GM10847 (cell line): Measurements from ENCODE around the gene GMPPB.

ENCODE experiments used
- POLR2A ChIP-seq: IDR thresholded peaks from 2 replicates; pipeline ENCODE4 v1.6.1; 2011; ENCODE audit not compliant: insufficient read length; ENCODE audit errors: extremely low read depth

The GMPPB gene

DNA sequence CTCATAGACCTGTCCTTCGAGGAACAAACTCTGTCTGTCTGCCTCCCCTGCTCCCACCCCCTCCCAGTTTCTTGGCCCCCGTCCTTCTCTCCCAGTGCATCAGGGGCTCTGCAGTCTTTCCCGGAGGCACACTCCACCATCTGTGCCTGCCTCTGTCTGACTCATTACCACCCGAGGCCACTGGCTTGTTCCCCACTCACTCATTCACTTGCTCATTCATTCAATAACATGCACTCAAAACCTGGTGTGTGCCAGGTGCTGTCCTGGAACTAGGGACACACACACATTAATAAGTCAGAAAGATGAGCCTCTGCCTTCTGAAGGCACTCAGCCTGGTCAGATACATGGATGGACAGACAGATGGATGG is 16.7 kb downstream of the GMPPB start:
- TF ChIP-seq POLR2A = no peak

DNA sequence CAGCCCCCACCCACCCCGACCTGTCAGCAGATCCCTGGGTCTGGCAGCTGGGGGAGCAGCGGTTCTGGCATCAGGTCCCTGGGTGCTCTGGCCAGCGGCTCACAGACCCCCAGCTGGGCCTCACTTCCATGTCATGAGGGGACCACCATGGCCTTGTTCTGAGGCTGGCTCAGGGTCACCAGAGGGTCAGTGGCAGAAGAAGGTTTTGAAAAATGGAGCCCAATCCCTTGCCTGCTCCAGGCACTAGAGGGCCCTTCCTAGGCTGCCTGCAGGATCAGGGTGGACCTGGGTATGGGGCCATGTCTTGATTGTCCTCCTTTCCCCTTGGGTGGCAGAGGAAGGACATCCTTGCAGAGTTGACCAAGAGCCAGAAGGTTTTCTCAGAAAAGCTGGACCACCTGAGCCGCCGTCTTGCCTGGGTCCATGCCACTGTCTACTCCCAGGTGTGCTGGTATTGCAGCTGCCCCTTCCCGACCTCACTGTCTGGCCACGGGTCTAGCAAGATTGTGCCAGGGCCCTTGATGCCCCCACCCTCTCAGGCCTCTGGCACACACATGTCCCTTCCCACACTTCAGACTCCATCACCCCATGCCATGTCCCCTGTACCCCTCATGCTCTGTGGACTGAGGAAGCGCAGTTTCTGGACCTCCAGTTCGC is 17.2 kb downstream of the GMPPB start:
- TF ChIP-seq POLR2A = no peak

DNA sequence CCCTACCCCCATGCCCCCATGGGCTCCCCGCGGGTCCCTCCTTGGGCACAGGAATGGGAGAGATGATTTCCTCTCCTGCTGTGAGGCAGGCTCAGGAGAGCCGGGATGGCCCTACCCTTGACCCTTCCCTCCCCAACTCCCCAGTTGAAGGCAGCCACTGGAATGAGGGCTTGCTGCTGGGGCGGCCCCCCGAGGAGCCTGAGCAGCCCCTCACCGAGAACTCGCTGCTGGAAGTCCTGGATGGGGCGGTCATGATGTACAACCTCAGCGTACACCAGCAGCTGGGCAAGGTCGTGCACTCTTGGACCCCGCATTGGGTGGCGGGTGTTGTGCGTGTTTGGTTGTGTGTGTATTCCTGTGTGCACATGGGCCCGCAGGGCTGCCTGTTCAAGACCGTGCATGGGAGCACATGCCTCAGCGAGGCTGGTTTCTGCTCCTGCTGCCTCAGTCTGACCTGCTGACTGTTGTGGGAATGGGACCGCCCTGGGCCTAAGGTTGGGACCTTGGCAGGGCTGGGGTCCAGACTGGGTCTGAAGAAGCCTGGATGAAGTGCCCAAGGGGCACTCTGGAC is 18.3 kb downstream of the GMPPB start:
- no peak for TF ChIP-seq POLR2A

DNA sequence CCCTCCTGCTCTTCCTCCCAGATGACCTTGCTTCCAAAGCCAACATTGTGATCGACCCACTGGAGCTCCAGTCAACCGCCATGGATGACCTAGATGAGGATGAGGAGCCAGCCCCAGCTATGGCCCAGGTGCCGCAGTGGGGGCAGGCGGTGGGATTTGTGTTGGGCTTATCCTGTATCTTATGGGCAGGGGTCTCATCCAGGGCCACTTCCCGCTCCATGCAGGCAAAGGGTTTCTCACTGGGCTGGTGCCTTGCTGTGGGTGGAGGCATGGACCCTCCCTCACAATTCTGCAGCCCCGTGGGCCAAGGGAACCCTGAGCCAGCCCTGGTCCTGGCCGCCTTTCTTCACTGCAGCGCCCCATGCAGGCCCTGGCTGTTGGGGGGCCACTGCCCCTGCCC is 19.1 kb downstream of the GMPPB start:
- no peak for TF ChIP-seq POLR2A

DNA sequence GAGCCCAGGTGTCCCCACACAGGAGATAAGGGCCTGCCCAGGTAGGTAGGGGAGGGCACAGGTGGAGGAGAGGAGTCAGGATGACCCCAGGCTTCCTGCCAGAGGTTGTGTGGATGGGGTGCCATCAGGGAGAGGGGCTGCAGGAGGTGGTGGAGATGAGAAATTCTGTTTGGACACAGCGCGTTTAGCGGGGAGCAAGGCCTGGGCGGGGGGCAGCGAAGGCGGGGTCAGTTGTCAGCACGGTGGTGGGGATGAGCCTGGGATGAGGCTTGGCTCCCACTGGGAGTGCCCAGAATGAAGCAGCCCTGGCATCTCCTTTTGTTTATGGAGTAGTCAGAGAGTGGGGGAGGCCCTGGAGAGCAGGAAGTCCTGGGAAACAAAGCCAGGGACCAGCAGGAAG is 19.8 kb downstream of the GMPPB start:
- TF ChIP-seq POLR2A = no peak

DNA sequence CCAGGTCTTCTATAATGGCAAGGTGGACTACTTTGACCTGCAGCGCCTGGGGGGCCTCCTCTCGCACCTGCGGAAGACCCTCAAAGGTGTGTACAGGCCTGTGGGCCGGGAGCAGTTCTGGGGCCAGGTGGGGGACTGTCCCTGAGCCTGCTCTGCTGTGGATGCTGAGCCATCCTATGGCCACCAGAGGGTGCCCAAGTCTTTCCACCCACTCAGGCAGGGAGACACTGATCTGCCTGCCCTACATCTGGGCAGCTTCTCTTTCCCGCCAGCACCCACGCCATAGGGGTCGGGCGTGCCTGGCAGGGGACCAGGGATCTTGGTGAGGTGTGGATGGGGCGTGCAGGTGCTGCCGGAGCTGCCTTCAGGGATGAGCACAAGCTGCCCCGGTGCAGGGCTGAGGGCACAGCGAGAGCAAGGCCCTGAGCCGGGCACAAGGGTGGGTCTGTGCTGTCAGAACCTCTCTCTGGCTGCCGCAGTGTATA is 20.3 kb downstream of the GMPPB start:
- no peak for TF ChIP-seq POLR2A

DNA sequence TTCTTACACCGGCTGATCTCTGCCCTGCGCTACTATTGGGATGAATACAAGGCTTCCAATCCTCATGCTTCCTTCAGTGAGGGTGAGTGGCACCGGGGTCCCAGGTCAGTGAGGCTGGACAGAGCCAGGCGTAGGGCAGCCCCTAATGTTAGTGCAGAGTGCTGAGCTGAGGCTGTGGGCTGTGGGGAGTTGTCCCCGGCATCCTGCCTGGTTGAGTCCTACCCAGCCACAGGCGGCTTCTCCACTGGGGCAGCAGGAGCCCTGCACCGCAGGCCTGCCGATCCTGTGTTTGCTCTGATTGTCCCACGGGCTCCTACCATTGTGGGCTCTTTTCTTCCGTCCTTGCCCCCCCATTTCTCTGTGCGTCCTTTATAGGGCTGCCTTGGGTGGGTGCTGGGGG is 21.1 kb downstream of the GMPPB start:
- TF ChIP-seq POLR2A = no peak

DNA sequence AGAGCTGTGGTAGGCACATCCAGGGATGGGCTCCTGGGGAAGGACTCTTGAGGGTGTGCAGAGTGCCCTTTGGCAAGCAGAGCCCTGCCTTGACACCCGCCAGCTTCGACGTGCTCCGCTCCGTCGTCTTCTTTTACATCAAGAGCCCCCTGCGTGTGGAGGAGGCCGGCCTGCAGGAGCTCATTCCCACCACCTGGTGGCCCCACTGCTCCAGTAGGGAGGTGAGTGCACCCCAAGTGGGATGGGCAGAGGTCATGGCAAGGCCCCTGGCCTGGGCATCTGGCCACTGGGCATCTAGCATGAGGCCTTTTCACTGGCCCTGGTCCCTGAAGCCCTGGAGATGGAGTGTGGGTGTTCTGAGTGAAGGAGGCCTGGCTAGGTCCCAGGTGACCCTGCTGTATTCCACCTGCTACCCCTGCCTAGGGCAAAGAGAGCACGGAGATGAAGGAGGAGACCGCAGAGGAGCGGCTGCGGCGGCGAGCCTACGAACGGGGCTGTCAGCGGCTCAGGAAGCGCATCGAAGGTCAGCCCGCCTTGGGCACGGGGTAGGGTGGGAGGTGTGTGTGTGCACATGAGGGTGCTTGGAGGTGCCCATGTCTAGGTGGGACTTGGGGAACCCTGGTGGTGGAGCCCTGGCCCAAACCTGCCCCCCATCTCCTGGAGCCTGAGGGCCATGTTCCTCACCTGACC is 22.2 kb downstream of the GMPPB start:
- no peak for TF ChIP-seq POLR2A

DNA sequence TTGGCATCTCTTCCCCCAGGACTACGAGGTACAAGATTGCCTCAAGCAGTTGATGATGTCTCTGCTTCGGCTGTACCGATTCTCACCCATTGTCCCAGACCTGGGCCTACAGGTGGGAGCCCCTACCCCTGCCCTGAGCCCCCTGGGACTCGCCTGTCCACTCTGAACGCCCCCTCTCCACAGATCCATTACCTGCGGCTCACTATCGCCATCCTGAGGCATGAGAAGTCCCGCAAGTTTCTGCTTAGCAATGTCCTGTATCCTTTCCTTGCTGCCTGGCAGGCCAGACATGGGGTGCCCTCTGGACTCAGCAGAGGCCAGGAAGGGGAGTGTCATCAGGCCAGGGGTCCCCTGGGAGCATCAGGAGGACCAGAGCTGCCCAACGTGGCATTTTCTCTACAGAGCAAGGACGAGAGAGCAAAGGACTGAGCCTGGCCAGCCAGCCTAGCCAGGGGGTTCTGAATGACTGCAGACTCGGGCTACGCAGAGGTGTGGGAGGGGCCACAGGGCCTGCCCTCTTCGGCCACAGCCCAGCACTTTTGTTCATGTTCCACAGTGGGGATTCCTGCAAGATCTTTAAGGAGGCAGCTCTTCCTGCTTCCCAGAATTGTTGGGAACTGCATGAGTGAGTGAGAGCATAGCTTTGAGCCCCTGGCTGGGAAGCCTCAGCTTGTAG is 23.2 kb downstream of the GMPPB start:
- no peak for TF ChIP-seq POLR2A

DNA sequence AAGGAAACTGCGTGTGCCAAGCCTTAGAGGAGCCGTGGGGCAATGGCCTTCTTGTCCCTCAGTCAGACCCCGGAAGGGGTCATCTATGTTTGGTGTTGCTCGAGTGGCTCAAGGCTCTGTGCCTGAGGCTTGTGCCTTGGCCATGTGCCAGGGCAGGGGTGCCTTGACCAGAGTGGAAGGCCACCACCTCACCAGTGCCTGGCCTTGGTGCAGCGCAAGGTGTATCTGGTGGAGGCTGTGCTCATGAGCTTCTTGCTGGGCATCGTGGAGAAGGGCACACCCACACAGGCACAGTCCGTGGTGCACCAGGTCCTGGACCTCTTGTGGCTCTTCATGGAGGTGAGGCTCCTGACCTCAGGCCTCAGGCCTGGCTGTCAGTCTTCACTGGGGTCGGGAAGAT is 23.7 kb downstream of the GMPPB start:
- no peak for TF ChIP-seq POLR2A

DNA sequence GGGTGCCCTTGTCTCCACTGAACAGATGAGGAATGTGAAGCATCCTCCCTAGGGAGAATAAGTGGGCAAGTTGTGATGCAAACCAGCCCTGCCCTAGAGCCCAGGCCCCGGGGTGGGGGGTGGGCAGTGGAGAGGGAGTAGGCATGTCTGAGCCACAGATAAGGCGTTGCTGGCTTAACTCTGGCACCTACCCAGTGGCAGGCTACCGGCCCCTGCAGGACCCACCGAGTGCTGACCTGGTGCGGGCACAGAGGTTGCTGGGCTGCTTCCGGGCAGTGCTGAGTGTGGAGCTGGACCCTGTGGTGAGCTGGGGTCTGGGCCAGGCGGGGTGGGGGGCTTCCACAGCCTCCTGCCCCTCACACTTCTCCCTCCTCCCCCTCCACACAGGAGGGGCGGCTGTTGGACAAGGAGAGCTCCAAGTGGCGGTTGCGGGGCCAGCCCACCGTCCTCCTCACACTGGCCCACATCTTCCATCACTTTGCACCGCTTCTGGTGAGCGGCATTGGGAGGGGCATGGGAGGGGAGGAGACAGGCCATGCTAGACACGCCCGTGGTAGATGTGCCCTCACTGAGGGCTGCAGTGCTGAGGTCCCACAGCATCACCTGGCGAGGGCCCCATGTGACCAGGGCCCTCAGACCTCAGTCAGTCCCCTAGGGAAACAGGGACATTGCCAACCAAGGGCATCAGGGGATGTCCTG is 24.3 kb downstream of the GMPPB start:
- no peak for TF ChIP-seq POLR2A

DNA sequence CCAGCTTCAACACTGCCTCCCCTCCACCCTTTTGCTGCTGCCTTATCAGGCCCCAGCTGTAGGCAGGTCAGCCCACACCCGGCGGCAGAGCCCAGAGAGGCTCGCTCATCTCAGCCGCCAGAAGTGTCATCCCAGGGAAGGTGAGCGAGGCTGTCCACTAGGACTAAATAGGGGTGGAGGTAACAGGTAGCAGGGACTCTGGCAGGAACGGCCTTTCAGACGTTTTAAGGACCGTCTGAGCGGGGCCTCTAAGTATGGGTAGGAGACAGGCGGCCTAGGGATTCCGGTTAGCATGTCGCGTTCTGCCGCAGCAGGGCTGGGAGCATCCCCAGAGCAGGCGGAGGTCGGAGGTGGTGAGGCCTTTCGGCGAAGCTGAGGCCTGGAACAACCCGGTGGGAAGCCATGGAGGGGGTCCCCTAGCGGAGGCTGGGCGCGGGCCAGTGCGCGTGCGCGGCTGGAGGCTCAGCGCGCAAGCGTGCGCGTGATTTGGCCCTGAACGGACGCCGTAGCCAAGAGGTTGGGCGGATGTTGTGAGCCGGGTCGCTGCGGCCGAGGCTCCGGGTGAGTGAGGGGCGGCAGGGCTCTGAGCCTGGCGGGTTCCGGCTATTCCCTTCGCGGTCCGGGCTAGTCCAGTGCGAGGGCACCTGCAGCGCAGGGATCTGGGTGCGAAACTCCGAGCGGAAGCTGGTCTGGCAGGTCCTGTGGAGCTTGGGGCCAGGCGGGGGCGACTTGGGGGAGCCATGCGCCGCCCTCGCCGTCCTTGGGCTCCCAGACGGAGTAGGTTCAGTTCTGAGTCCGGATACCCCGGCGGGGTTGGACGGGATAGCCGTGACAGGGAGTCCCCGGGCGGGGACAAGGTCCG is 34.5 kb downstream of the GMPPB start, which contains the start of the genes MST1 and RNF123:
MST1 (minus strand) TSS at position 429 of the 862 bp plus-strand sequence. CDS start 783 bp downstream, outside the sequence.
RNF123 (plus strand) TSS at position 512 of the 862 bp plus-strand sequence. CDS start 1,609 bp downstream, outside the sequence.
- peak; percentile 51 for TF ChIP-seq POLR2A

DNA sequence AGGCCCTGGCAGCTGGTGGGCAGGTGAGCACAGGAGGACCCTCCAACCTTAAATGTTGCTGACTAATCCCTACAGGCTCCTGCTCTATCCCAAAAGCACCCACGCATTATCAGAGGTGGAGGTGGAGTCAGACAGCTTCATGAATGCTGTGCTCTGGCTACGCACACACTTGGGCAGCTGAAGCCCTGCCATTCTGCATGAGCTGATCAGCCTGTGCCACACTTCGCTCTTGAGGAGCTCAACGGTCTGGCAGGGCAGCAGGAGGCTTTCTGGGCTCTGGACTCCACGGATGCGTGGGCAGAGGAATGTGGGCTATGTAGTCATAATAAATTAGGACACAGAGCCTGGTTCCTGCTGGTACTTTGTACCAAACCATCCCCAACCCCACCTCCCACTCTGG is 40.6 kb downstream of the GMPPB start:
- no peak for TF ChIP-seq POLR2A

DNA sequence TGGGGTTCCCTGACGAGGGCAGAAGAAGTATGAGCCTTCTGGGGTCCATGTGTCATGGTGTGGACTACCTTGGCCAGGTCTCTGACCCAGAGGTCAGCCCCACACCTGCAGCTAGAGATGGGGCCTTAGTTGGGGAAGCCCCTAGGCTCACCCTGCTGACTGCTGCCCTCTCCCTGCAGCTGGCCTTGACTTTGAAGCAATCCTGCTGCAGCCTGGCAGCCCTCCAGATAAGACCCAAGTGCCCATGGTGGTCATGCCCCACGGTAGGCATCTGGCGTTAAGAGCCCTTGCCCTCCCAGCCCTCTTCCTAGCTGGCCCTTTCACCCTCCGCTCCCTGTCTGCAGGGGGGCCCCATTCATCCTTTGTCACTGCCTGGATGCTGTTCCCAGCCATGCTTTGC is 42.2 kb downstream of the GMPPB start:
- no peak for TF ChIP-seq POLR2A

DNA sequence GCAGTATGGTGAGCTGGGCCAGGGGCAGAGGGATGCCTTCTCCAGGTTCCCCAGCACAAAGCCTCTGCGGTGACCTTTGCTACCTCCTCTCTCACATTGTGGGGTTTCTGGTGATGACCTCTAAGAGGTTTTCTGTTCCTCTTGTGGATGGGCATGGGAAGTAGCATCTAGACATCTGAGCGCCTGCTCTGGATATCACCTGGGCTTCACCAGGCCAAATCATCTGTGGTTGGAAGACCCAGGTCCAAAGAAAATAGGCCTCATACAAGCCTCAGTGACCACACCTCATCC is 42.6 kb downstream of the GMPPB start:
- TF ChIP-seq POLR2A = no peak
